ENCODE data around the gene PTP4A2.

The PTP4A2 gene

GRCh38 chr1:31867546-31867945, 70.6 kb downstream of the PTP4A2 start:
- FAIRE-seq = no peak
- DNase-seq (ENCODE audit: extremely low spot score, insufficient read length, low read depth) = no peak

DNA sequence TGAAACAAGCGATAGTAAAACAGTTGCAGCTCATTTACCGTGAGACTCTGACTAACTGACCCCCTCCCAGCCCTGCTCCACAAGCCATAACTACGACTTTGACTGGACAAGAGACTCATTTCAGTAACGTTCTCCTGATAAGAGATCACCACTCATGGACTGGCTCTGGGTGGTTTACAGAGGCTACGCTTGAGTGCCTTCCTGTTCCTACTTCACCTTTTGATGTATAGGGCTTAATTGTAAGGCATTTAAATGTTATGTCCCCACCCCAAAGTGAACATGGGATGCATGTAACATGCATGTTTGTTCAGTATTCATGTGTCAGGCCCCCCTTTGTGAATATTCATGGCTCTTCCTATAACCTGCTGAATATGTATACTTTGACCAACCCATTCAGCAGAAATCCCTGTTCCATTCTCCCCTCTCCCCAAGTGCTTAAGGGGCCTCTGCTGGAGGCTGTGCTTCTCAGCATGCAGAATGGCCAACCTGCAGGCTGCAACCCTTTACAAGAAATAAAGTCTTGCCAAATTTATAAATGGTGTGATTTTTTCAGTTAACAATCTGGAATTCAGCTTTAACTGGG, 71.6 kb downstream of the PTP4A2 start:
- FAIRE-seq (peak; percentile 76), DNase-seq (ENCODE audit: extremely low spot score, insufficient read length, low read depth) (no peak)

DNA sequence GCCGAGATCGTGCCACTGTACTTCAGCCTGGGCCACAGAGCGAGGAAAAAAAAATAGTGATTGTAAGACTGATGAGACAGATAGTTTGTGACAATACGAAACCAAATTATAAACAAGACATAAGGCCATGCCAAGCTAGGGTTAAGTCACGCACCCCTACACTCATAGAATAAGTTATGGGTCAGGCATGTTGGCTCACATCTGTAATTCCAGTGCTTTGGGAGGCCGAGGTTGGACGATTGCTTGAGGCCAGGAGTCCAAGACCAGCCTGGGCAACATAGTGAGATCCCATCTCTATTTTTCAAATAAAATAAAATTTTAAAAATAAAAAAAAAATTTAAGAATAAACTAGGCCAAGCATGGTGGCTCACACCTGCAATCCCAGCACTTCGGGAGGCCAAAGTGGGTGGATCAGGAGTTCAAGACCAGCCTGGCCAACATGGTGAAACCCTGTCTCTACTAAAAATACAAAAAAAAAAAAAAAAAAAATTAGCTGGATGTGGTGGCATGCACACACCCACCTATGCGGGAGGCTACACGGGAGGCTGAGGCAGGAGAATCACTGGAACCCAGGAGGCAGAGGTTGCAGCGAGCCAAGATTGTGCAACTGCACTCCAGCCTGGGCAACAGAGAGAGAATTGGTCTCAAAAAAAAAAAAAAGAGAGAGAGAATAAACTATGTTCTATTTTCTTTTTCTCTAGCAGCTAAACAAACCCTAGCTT, 72.3 kb downstream of the PTP4A2 start:
- DNase-seq (ENCODE audit: extremely low spot score, insufficient read length, low read depth) (no peak), FAIRE-seq (no peak)

GRCh38 chr1:31862071-31862470, 76.1 kb downstream of the PTP4A2 start:
- FAIRE-seq (no peak), DNase-seq (ENCODE audit: extremely low spot score, insufficient read length, low read depth) (no peak)

- FAIRE-seq = peak; percentile 65
- no peak for DNase-seq (ENCODE audit: extremely low spot score, insufficient read length, low read depth)
Measured at GRCh38 chr1:31861346-31861745, 76.8 kb downstream of the PTP4A2 start.

- no peak for DNase-seq (ENCODE audit: extremely low spot score, insufficient read length, low read depth)
- FAIRE-seq = no peak
Measured at GRCh38 chr1:31860581-31860980, 77.6 kb downstream of the PTP4A2 start.

DNA sequence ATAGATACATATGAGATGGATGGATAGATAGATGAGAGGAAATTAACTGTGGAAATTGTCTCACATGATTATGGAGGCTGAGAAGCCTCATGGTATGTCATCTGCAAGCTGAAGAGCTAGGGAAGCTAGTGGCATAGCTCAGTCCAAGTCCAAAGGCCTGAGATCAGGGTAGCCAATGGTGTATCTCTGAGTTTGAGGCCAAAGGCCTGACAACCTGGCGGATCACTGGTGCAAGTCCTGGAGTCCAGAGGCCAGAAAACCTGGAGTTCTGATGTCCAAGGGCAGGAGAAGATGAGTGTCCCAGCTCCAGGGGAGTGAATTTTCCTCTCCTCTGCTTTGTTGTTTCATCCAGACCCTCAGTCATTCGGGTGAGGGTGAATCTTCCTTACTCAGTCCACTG, 78.4 kb downstream of the PTP4A2 start:
- no peak for FAIRE-seq
- DNase-seq (ENCODE audit: extremely low spot score, insufficient read length, low read depth) = no peak

- DNase-seq (ENCODE audit: extremely low spot score, insufficient read length, low read depth) (no peak), FAIRE-seq (no peak)
Measured at GRCh38 chr1:31859044-31859443, 79.1 kb downstream of the PTP4A2 start.

DNA sequence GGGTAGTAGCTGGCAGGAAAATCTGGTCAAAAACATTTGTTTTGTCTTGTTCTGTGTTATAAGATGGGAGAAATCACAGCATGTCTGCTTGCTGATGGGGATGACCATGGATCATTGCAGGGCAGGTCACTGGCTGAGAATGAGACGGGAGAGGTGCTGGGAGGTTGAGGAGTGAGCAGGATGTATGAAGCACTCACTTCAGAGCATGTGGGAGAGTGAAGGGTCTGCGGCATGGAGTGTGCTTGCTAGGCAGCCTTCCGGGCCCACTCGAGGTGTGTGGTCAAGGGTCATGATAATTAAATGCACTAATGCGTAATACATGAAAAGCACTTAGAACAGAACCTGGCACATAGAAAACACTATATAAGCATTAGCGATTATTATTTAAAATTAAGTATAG, 80.3 kb downstream of the PTP4A2 start:
- FAIRE-seq (no peak), DNase-seq (ENCODE audit: extremely low spot score, insufficient read length, low read depth) (no peak)
